NOMO-1 treated with DMSO at 0.1 percent for 48 hours (cell line): ENCODE data around the gene AUTS2.
"Not testable (repeated sequence)": the region's sequence is repeated elsewhere in the genome, so short reads cannot be mapped to it uniquely, and the experiment has no call there.

Experiments
- DNase-seq: peaks from one replicate; lab custom pipeline; 2025; ENCODE audit not compliant: unreplicated experiment; lab: John Stamatoyannopoulos, UW

AUTS2 gene

GRCh38 chr7:70355198-70356020, 757.1 kb downstream of the AUTS2 start:
- DNase-seq: no peak

GRCh38 chr7:70356085-70356786, 758.0 kb downstream of the AUTS2 start:
- no peak for DNase-seq

DNA sequence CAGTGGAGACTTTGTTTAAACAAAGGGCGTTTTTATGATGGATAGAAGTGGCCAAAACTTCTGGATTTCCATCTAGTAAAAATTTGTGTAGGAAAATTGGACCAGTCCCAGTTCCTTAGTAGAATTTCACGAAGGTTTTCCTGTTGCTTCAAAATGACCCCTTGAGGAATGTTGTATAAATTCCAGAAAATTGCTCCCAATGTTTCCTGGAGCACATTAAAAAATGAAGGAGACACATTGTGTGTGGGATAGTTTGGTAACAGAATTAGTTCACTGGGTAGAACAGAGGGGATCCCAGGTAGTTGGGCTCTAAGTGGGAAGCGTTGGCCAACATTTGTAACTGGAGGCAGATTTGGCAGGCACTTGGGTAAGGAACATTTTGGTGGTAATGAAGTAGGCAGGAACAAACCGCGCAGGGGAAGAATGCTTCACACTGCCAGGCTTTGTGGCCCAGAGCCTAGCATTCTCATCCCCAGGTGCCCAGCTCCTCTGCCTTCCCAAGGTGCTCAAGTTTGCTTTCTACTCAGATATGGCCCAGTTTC, 758.6 kb downstream of the AUTS2 start:
- DNase-seq: no peak

DNA sequence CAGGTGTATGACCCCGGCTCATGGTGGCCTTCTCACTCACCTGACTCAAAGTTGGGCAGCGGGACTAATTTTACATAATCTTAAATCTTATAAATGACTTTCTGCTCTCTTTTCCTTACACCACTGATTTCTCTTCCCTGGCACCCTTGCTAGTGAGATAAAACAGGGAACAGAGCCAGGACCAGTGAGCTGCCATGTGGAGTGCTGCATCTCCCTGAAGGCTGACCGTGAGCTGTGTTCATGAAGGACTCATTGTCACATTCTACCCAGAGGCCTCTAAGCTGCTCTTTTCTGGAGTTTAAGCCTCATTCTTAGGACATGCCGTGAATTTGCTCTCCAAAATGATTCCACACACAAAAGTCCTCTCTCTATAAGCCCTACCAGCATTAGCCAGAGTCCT, 762.3 kb downstream of the AUTS2 start:
- no peak for DNase-seq

GRCh38 chr7:70361821-70362220, 763.5 kb downstream of the AUTS2 start:
- DNase-seq: no peak

DNA sequence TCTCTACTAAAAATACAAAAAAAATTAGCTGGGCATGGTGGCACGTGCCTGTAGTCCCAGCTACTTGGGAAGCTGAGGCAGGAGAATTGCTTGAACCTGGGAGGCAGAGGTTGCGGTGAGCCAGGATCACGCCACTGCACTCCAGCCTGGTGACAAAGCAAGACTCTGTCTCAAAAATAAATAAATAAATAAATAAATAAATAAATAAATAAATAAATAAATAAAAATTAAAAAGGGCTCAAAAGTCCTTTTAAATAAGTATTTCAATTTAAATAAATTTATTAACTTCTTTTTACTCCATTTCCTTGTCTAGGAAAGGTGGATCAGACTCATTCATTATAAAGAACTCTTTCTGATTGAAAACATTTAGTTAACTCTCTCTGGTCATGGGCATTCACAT, 766.1 kb downstream of the AUTS2 start:
- not testable (repeated sequence) for DNase-seq

GRCh38 chr7:70371652-70372051, 773.4 kb downstream of the AUTS2 start:
- no peak for DNase-seq

- no peak for DNase-seq
Observed at GRCh38 chr7:70372768-70373515, 774.7 kb downstream of the AUTS2 start.

DNA sequence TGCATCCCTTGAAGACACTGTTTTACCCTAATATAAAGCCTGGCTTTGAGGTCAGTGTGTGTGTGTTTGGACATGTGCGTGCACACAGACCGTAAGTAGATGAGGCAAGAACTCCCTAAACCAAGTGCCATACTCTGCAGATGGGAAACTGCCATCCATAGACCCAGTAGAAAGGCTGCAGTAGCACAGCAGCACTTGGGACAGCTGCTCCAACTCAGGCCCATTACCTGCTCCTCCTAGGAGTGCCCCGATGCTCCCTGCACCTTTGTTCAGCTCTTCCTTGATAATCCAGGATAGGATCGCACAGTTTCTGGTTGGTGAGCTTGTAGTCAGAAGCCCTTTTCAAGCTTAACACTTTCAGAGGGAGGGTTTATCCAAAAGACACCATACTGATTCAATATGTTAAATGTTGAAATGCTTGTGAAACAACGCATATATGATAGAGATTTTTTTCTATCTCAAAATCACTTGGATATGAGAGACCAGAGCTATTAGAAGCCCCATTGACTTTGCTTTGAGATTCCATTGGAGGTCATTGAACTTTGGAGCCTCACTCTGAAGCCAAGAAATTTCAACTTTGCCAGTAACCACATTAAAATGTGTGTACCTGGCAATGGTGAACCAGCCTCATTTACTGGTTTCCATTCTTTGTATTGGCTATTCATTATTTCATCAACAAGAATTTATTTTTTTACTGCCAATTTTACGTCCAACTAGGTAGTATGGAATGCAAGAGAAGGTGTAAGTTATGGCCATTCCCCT, 776.7 kb downstream of the AUTS2 start:
- DNase-seq: no peak

DNA sequence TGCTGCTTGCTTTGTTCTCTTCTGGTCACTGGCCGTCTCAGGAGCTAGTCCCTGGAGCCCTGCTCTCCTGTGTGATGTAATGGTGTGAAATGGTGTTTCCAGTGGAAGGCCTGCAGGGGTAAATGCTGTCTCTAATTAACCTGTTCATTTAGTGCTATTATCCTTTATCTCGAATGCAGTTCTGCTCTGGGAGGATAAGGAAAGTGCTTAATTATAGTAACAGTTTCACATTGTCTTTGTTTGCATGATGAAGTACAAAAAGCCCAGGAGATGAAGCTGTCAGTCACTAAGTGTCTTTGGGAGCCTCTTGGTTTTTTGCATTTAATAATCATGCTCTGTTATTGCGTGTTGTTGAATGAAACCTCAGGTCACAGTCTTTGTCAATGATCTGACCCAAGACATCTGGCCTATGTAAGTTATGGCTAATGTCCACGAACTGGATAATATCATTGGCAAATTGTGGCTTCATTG, 778.3 kb downstream of the AUTS2 start:
- no peak for DNase-seq

GRCh38 chr7:70377957-70378356, 779.7 kb downstream of the AUTS2 start:
- no peak for DNase-seq

DNA sequence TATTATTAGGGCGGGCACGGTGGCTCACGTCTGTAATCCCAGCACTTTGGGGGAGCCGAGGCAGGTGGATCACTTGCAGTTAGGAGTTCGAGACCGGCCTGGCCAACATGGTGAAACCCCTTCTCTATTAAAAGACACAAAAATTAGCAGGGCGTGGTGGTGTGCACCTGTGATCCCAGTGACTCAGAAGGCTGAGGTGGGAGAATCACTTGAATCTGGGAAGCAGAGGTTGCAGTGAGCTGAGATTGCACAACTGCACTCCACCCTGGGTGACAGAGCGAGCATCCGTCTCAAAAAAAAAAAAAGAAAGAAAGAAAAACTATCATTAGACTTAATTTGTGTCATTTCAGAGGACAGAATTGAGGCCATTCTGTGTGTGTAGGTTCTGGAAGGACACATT, 780.9 kb downstream of the AUTS2 start:
- DNase-seq: no peak

GRCh38 chr7:70380421-70381015, 782.2 kb downstream of the AUTS2 start:
- DNase-seq: no peak

GRCh38 chr7:70383066-70383782, 784.9 kb downstream of the AUTS2 start:
- DNase-seq: no peak

- no peak for DNase-seq
Observed at GRCh38 chr7:70384024-70384423, 785.7 kb downstream of the AUTS2 start.

DNA sequence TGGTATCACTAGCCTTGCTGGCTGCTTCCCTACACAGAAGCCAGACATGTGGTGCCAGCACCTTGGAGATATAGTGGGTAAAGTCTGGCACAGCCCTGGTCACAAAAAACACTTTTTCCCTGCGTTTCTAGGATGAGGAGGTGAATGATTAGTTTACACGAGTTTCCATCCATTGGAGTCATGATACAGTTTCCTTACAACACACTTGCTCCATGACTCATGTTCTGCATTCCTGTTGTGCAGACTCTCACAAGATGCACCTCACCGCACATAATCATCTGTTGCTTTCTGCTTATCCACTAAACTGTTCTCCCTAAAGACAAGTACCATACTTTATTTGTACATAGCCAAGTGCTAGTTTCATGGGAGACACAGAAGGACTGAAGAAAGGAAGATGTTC, 786.6 kb downstream of the AUTS2 start:
- no peak for DNase-seq

DNA sequence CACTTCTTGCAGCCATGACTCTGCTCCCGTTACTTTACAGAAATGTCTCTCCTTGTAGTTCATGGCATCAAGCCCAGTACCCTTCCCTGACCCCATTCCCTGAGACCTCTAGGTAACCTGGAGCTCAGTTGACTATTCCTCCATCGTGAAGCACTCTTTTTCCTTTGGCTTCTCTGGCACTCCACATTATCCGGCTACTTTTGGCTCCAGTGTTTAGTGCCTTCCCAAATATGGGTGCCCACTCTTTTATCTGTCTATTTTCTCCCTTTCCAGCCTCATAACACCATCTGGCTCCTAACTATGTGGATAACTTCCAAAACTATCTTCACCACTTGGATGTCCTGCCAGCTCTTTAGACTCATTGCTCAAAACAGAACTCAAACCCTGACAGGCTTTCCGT, 788.9 kb downstream of the AUTS2 start:
- no peak for DNase-seq

DNA sequence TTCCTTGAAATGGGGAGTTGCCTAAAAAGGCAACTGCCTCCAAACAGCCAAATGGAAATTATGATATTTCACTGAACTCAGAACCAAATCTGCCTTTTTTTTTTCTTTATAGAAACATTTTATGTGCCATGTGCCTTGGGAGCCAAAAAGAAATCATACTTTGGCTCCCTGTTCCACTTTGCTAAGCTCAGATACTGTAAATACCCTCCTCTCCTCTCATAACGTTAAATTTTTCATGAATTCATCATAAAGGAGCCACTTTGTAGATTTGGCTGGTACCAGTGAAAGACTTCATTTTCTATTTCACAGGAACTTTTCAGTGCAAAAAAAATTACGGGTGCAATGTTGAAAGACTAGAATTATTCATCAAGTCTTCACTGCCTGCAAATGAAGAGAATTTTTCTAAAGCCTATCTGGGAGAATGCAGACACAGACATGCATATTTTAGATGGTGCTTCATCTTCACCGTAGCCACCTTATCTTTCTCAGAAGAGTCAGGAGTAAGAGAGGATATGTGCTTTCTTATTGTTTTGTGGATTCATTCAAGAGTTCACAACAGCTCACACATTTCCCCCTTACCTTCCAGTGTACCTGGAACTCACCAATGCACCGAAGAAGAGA, 791.4 kb downstream of the AUTS2 start:
- no peak for DNase-seq

GRCh38 chr7:70390251-70390650, 792.0 kb downstream of the AUTS2 start:
- DNase-seq: no peak
